ENCODE data around the gene AASS. TPM values are rescaled to one million over a fixed set of nuclear protein-coding genes. Genes with fewer than 3 reads are reported as not detected.

Gene AASS
- total RNA-seq, 1 experiment from 2014 or later: 38.8 TPM

- POLR2A ChIA-PET (ENCODE audit: low non-redundant PET): no interaction called here
- H3K4me1 ChIP-seq (ENCODE audit: insufficient read depth, low read length, poor library complexity, severe bottlenecking): no peaks in the 10 kb centered on the region
- H3K36me3 ChIP-seq (ENCODE audit: insufficient read depth, low read length, poor library complexity, severe bottlenecking): peaks cover 9% of the 10 kb centered on the region
- DNase-seq (ENCODE audit: low spot score): no peak
- no peak overlapping the region for H3K27ac ChIP-seq (ENCODE audit: low read depth, low read length, poor library complexity, severe bottlenecking)
- no peak overlapping the region for H3K4me3 ChIP-seq (ENCODE audit: low read depth, low read length, poor library complexity, severe bottlenecking)
- BruUV-seq (replicated peaks): no TSS peak
- no peaks in the 10 kb centered on the region for H3K9me3 ChIP-seq (ENCODE audit: low read depth, low read length, poor library complexity, severe bottlenecking)
- intact Hi-C loops (cut with micrococcal nuclease; ENCODE audit: unreplicated experiment): loop anchor here (10.0 kb wide), 2 partner anchors 120 to 1060 kb away; no protein-coding TSS in a partner anchor
- CTCF ChIA-PET: no interaction called here
- TF ChIP-seq CTCF (conservative IDR thresholded peaks at IDR 0.05; ENCODE audit: low read depth, low read length): no peak
- no peak for TF ChIP-seq EZH2 (IDR thresholded peaks at IDR 0.05; ENCODE audit: borderline replicate concordance, low read depth, low read length, poor library complexity, severe bottlenecking)
- no peaks in the 10 kb centered on the region for H3K27me3 ChIP-seq (replicated peaks; ENCODE audit: insufficient read depth, low read depth, low read length, poor library complexity)
Measured at GRCh38 chr7:122094549-122094948, 49.5 kb downstream of the AASS start.

DNA sequence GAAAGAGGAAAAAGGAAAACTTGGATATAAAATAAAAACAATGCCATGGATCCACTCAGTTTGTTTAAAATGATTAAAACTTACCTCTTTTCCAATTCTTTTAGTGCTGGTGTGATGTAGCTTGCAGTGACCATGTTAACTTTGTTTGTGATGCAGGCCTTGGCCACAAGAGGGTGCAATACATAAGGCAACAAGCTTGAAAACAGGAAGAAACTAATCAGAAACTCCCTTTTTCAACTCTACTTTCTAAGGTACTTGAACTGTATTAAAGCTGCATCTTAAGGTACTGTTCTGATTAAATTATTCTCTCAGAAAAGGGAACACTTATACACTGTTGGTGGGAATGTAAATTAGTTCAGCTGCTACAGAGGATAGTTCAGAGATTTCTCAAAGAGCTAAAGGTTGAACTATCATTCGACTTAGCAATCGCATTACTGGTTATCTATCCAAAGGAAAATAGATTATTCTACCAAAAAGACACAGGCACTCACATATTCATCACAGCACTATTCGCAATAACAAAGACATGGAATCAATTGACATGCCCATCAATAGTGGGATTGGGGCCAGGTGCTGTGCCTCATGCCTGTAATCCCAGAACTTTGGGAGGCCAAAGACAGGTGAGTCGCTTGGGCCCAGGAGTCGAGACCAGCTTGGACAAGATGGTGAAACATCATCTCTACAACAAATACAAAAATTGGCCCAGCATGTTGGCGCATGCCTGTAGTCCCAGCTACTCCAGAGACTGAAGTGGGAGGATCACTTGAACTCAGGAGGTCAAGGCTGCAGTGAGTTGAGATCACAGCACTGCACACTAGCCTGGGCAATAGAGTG is 50.9 kb downstream of the AASS start:
- Histone ChIP-seq H3K4me1 (ENCODE audit: insufficient read depth, low read length, poor library complexity, severe bottlenecking) (no peaks in the 10 kb centered on the region), H3K36me3 (ENCODE audit: insufficient read depth, low read length, poor library complexity, severe bottlenecking) (peaks cover 8% of the 10 kb centered on the region), H3K27ac (ENCODE audit: low read depth, low read length, poor library complexity, severe bottlenecking) (no peak overlapping the region), H3K27me3 (replicated peaks; ENCODE audit: insufficient read depth, low read depth, low read length, poor library complexity) (no peaks in the 10 kb centered on the region), H3K9me3 (ENCODE audit: low read depth, low read length, poor library complexity, severe bottlenecking) (no peaks in the 10 kb centered on the region), H3K4me3 (ENCODE audit: low read depth, low read length, poor library complexity, severe bottlenecking) (no peak overlapping the region)
- CTCF ChIA-PET: interaction anchor here (0.6 to 1.2 kb wide), 4 partner anchors 29 to 440 kb away, joined by 3 to 9 read pairs (median 5); no protein-coding TSS in a partner anchor
- TF ChIP-seq EZH2 (IDR thresholded peaks at IDR 0.05; ENCODE audit: borderline replicate concordance, low read depth, low read length, poor library complexity, severe bottlenecking) (no peak), CTCF (conservative IDR thresholded peaks at IDR 0.05; ENCODE audit: low read depth, low read length) (peak; percentile 93)
- BruUV-seq (replicated peaks): no TSS peak
- intact Hi-C loops (cut with micrococcal nuclease; ENCODE audit: unreplicated experiment): loop anchor here (2.0 to 10.0 kb wide), 4 partner anchors 122 to 1062 kb away; no protein-coding TSS in a partner anchor
- DNase-seq (ENCODE audit: low spot score): peak; percentile 82
- POLR2A ChIA-PET (ENCODE audit: low non-redundant PET): interaction anchor here (0.5 to 0.6 kb wide), 3 partner anchors 68 to 426 kb away, joined by 4 to 8 read pairs (median 6); no protein-coding TSS in a partner anchor

GRCh38 chr7:122082670-122083069 is 61.4 kb downstream of the AASS start:
- BruUV-seq (replicated peaks): no TSS peak
- Histone ChIP-seq H3K27me3 (replicated peaks; ENCODE audit: insufficient read depth, low read depth, low read length, poor library complexity) (no peaks in the 10 kb centered on the region), H3K4me3 (ENCODE audit: low read depth, low read length, poor library complexity, severe bottlenecking) (no peak overlapping the region), H3K27ac (ENCODE audit: low read depth, low read length, poor library complexity, severe bottlenecking) (no peak overlapping the region), H3K36me3 (ENCODE audit: insufficient read depth, low read length, poor library complexity, severe bottlenecking) (peaks cover 18% of the 10 kb centered on the region), H3K4me1 (ENCODE audit: insufficient read depth, low read length, poor library complexity, severe bottlenecking) (no peaks in the 10 kb centered on the region), H3K9me3 (ENCODE audit: low read depth, low read length, poor library complexity, severe bottlenecking) (no peaks in the 10 kb centered on the region)
- no peak for TF ChIP-seq CTCF (conservative IDR thresholded peaks at IDR 0.05; ENCODE audit: low read depth, low read length)
- no peak for TF ChIP-seq EZH2 (IDR thresholded peaks at IDR 0.05; ENCODE audit: borderline replicate concordance, low read depth, low read length, poor library complexity, severe bottlenecking)
- intact Hi-C loops (cut with micrococcal nuclease; ENCODE audit: unreplicated experiment): no loop called here
- CTCF ChIA-PET: no interaction called here
- POLR2A ChIA-PET (ENCODE audit: low non-redundant PET): interaction anchor here (0.6 kb wide), 1 partner anchor 19 kb away, joined by 3 read pairs; no protein-coding TSS in a partner anchor
- no peak for DNase-seq (ENCODE audit: low spot score)

Measured in A673 (cell line).